ENCODE results near the gene PRKAG1. TPM values are rescaled to one million over a fixed set of nuclear protein-coding genes. Genes with fewer than 3 reads are reported as not detected.

PRKAG1 gene
- total and polyA plus RNA-seq, 2 donors (not counting 1 experiment from before 2014, with no cell fraction given): 28.5 to 60.0 TPM

DNA sequence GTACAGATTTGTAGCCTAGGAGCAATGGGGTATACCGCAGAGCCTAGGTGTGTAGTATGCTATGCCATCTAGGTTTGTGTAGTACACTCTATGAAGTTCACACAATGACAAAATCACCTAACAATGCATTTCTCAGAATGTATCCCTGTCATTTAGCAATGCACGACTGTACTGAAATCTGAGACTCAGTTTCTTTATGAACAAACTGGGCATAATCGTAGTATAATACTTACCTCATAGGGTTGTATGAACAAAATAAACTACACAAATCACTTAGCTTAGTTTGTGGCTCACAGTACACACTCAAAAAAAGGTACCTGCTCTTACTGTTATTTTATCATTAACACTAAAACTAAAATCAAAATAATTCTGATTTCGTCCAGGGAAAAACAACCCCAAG, 6.9 kb upstream of the PRKAG1 start:
- Mint-ChIP-seq H3K9me3 (ENCODE audit: insufficient read depth) (no peaks in the 10 kb centered on the region), H3K27me3 (no peaks in the 10 kb centered on the region), H3K4me3 (no peak overlapping the region), H3K27ac (no peak overlapping the region), H3K4me1 (no peaks in the 10 kb centered on the region)
- WGBS (ENCODE audit: insufficient coverage): 86% methylated on average over 2 of the region's 4 CpGs
- Histone ChIP-seq H3K27ac (ENCODE audit: low read length in 2 of 2) (no peak overlapping the region), H3K4me3 (ENCODE audit: control extremely low read depth in 1 of 5, extremely low read depth in 1 of 5, insufficient read depth in 1 of 5, low read depth in 2 of 5, low read length in 4 of 5) (no peak overlapping the region), H3K9me3 (ENCODE audit: control extremely low read depth in 1 of 3, control insufficient read depth in 2 of 3, insufficient read depth in 1 of 3, low read length in 2 of 3) (no peaks in the 10 kb centered on the region), H3K4me1 (ENCODE audit: control insufficient read depth in 2 of 2, insufficient read depth in 2 of 2, low read length in 2 of 2) (no peaks in the 10 kb centered on the region), H3K36me3 (replicated peaks in 1 of 2; ENCODE audit: control extremely low read depth in 1 of 2, control insufficient read depth in 1 of 2, extremely low read depth in 1 of 2, insufficient read depth in 2 of 2, low read length in 1 of 2) (peaks cover 2 to 80% of the 10 kb centered on the region in 2 experiments), H2AFZ (ENCODE audit: insufficient read depth, low read depth, low read length, poor library complexity, severe bottlenecking) (no peak overlapping the region), H3K27me3 (replicated peaks in 1 of 4; ENCODE audit: control extremely low read depth in 1 of 4, control insufficient read depth in 3 of 4, insufficient read depth in 4 of 4, low read length in 3 of 4) (no peaks in the 10 kb centered on the region), H3K9ac (ENCODE audit: low read length) (no peak overlapping the region), H3K4me2 (replicated peaks; ENCODE audit: low read depth, low read length, poor library complexity, severe bottlenecking) (no peak overlapping the region), H4K20me1 (ENCODE audit: control insufficient read depth, insufficient read depth, low read length, poor library complexity, severe bottlenecking) (no peaks in the 10 kb centered on the region), H3K79me2 (ENCODE audit: control insufficient read depth, insufficient read depth, low read length) (peaks cover 15% of the 10 kb centered on the region)
- ChIA-PET POLR2A (no interaction called here), CTCF (interaction anchor here (1.2 to 2.2 kb wide), 2 partner anchors 18 to 29 kb away, joined by 3 to 6 read pairs; no protein-coding TSS in a partner anchor)
- no peak for ATAC-seq (ENCODE audit: low read depth)
- no peak for TF ChIP-seq EZH2 (IDR thresholded peaks at IDR 0.05; ENCODE audit: borderline replicate concordance, insufficient read depth, low read depth, low read length, poor library complexity, severe bottlenecking)
- TF ChIP-seq, protein P1, sequence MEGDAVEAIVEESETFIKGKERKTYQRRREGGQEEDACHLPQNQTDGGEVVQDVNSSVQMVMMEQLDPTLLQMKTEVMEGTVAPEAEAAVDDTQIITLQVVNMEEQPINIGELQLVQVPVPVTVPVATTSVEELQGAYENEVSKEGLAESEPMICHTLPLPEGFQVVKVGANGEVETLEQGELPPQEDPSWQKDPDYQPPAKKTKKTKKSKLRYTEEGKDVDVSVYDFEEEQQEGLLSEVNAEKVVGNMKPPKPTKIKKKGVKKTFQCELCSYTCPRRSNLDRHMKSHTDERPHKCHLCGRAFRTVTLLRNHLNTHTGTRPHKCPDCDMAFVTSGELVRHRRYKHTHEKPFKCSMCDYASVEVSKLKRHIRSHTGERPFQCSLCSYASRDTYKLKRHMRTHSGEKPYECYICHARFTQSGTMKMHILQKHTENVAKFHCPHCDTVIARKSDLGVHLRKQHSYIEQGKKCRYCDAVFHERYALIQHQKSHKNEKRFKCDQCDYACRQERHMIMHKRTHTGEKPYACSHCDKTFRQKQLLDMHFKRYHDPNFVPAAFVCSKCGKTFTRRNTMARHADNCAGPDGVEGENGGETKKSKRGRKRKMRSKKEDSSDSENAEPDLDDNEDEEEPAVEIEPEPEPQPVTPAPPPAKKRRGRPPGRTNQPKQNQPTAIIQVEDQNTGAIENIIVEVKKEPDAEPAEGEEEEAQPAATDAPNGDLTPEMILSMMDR (IDR thresholded peaks at IDR 0.05): no peak
- no peak for DNase-seq
- intact Hi-C loops (cut with micrococcal nuclease): no loop called here

DNA sequence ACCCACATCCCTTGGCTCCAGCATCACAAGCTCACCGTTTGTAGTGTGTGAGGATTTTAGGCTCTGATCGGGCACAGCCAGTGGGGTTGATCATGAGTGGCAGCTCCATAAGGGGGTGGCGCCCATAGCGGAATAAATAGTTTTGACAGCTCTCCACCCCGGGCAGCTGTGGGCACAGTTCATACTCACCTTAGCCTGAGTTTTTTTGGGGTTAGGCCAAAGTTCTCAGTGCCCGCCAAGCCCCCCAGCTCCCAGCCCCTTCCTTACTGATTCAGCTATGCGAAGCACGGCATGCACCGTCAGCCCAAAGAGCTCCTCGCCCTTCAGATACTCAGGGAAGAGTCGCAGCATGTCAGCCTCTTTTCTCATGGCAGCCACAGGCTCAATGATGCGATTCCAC, 6.0 kb upstream of the PRKAG1 start:
- CTCF ChIA-PET: interaction anchor here (1.2 to 2.2 kb wide), 2 partner anchors 19 to 28 kb away, joined by 3 to 6 read pairs; no protein-coding TSS in a partner anchor
- no peak for ATAC-seq (ENCODE audit: low read depth)
- DNase-seq: no peak
- Histone ChIP-seq H3K4me1 (ENCODE audit: control insufficient read depth in 2 of 2, insufficient read depth in 2 of 2, low read length in 2 of 2) (peaks cover 5% of the 10 kb centered on the region in 2 donors), H3K79me2 (ENCODE audit: control insufficient read depth, insufficient read depth, low read length) (peaks cover 16% of the 10 kb centered on the region), H3K36me3 (replicated peaks in 1 of 2; ENCODE audit: control extremely low read depth in 1 of 2, control insufficient read depth in 1 of 2, extremely low read depth in 1 of 2, insufficient read depth in 2 of 2, low read length in 1 of 2) (peaks cover 2 to 76% of the 10 kb centered on the region in 2 experiments), H3K27ac (ENCODE audit: low read length in 2 of 2) (no peak overlapping the region), H3K9me3 (ENCODE audit: control extremely low read depth in 1 of 3, control insufficient read depth in 2 of 3, insufficient read depth in 1 of 3, low read length in 2 of 3) (no peaks in the 10 kb centered on the region), H3K9ac (ENCODE audit: low read length) (no peak overlapping the region), H4K20me1 (ENCODE audit: control insufficient read depth, insufficient read depth, low read length, poor library complexity, severe bottlenecking) (no peaks in the 10 kb centered on the region), H3K4me2 (replicated peaks; ENCODE audit: low read depth, low read length, poor library complexity, severe bottlenecking) (no peak overlapping the region), H3K4me3 (ENCODE audit: control extremely low read depth in 1 of 5, extremely low read depth in 1 of 5, insufficient read depth in 1 of 5, low read depth in 2 of 5, low read length in 4 of 5) (no peak overlapping the region), H3K27me3 (replicated peaks in 1 of 4; ENCODE audit: control extremely low read depth in 1 of 4, control insufficient read depth in 3 of 4, insufficient read depth in 4 of 4, low read length in 3 of 4) (no peaks in the 10 kb centered on the region), H2AFZ (ENCODE audit: insufficient read depth, low read depth, low read length, poor library complexity, severe bottlenecking) (no peak overlapping the region)
- POLR2A ChIA-PET: no interaction called here
- intact Hi-C loops (cut with micrococcal nuclease): no loop called here
- Mint-ChIP-seq H3K27ac (no peak overlapping the region), H3K4me3 (no peak overlapping the region), H3K27me3 (no peaks in the 10 kb centered on the region), H3K9me3 (ENCODE audit: insufficient read depth) (no peaks in the 10 kb centered on the region), H3K4me1 (peaks cover 5% of the 10 kb centered on the region)
- TF ChIP-seq, protein P1 (IDR thresholded peaks at IDR 0.05): no peak
- TF ChIP-seq EZH2 (IDR thresholded peaks at IDR 0.05; ENCODE audit: borderline replicate concordance, insufficient read depth, low read depth, low read length, poor library complexity, severe bottlenecking): no peak
- WGBS (ENCODE audit: insufficient coverage): 98% methylated on average over 9 of the region's 12 CpGs

All from B cell (primary cell).